ENCODE data around the gene AK4.

AK4 gene

GRCh38 chr1:65260851-65261473 is 113.0 kb downstream of the AK4 start:
- TF ChIP-seq CTCF (IDR thresholded peaks at IDR 0.05), result no peak
- no peak for DNase-seq (ENCODE audit: low spot score)
- H3K4me3 ChIP-seq, result no peak overlapping the region
- H3K27ac ChIP-seq, result no peak overlapping the region

- Histone ChIP-seq H3K27ac (no peak overlapping the region), H3K4me3 (no peak overlapping the region)
- DNase-seq (ENCODE audit: low spot score), result no peak
- TF ChIP-seq CTCF (IDR thresholded peaks at IDR 0.05), result no peak
Measured at GRCh38 chr1:65263286-65263685, 115.3 kb downstream of the AK4 start.

DNA sequence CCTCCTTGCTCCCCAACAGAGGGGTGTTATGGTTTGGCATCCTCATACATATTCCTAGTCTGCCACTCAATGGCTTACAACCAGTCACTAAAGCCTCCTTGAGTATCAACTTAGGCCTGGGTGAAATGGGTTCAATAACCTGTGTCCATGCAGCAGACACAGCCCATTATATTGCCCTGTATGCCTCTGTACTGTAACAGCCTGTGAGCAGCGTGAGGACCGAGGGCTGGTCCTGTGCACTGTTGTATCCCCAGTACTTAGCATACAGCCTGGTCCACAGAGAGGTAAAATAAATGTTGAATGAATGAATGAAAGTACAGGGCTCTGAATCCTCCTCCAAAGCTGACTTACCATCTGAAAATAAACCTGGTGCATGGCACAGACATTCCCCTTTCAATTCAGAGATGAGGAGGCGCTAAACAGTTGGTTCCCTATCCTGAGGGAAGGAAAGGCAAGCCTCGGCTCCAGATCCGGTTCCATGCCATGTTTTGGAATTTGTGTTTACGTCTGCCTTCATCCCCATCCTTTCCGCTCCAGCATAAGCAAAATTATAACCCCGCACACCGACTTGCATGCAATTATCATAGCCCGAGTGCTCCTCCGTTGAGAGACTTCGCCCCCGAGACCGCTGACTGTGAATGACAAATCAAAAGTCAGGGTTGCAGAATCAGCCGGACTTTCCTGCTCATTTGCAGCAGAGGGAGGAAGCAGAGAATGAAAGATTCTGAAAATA is 116.4 kb downstream of the AK4 start:
- no peak for DNase-seq (ENCODE audit: low spot score)
- Histone ChIP-seq H3K27ac (peak overlapping the region; percentile 36 to 70), H3K4me3 (peak overlapping the region; percentile 78)
- no peak for TF ChIP-seq CTCF (IDR thresholded peaks at IDR 0.05)

DNA sequence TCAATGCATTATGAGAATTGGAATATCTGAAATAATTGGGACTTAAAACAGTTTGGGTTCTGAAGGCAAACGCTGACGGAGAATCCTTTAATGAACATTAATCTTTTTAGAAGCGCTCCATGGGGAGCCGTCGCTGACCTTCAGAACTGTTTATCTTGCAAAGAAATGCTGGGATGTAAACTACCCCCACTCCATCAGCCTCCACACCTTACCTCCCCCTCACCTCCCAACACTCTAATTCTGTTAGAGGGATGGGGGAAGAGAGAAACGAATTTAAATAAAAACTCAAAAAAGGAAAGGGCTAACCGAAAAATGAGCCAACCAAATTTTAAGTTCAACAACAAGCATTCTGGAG is 117.3 kb downstream of the AK4 start:
- no peak for TF ChIP-seq CTCF (IDR thresholded peaks at IDR 0.05)
- Histone ChIP-seq H3K27ac (peak overlapping the region; percentile 63 to 70), H3K4me3 (peak overlapping the region; percentile 78)
- no peak for DNase-seq (ENCODE audit: low spot score)

DNA sequence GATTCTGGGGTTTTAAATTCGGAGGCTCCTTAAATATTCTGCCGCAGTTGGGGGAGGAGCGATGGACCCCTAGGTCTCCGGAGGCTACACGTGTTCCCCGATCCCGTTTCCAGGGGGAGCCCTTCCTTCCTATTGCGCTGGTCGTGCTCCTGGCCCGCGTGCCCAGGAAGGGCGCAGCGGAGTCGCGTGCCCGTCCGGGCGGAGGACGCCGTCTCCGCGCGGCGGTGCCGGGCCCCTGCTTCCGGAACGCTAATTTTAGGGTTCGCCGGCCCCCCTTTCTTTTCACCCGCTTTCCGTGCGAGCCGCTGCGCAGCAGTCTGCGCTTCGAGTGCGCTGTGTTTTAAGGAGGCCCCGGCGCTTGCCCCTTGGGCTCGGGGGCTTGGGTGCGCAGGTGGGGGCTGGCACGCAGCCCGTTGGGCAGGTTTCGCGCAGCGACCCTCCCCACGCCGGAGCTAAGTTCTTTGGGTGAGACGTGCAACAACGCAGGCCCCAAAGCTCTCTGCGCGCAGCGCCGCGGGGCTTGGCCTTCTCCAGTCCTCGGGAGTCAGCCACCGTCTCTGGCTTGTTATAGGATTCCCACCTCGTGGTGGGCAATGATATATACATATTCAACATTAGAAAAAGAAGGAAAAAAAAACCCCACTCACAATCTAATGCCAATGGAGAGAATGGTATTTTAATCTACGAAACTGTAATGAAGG is 117.8 kb downstream of the AK4 start:
- DNase-seq (ENCODE audit: low spot score), result no peak
- Histone ChIP-seq H3K27ac (peak overlapping the region; percentile 63 to 70), H3K4me3 (peak overlapping the region; percentile 78)
- no peak for TF ChIP-seq CTCF (IDR thresholded peaks at IDR 0.05)

GRCh38 chr1:65266476-65266875 is 118.5 kb downstream of the AK4 start:
- no peak for DNase-seq (ENCODE audit: low spot score)
- TF ChIP-seq CTCF (IDR thresholded peaks at IDR 0.05), result no peak
- Histone ChIP-seq H3K27ac (peak overlapping the region in 1 of 2 donors; percentile 70), H3K4me3 (peak overlapping the region; percentile 78)

Measured in coronary artery (tissue), 2 donors.